ENCODE results near the gene LAPTM5. TPM values are rescaled to one million over a fixed set of nuclear protein-coding genes. Genes with fewer than 3 reads are reported as not detected.

LAPTM5 gene
- total and polyA plus RNA-seq, 2 of the 13 experiments (the other 11 are each of a cell fraction or from before 2014, with no cell fraction given): 0.41 to 0.86 TPM

GRCh38 chr1:30745156-30745833, 12.3 kb downstream of the LAPTM5 start (continued):
- TF ChIP-seq HNF4G (IDR thresholded peaks at IDR 0.05; ENCODE audit: borderline replicate concordance, low read depth, low read length): peak; percentile 66; the same call in 1 of the 2 replicates
- TF ChIP-seq HNF4G (CRISPR knock-in tag; IDR thresholded peaks at IDR 0.05; ENCODE audit: borderline replicate concordance, low read depth): no peak

- no TSS peak for BruUV-seq (replicated peaks)
- no peaks in the 10 kb centered on the region for H3K36me3 ChIP-seq (replicated peaks in 1 of 2; ENCODE audit: control insufficient read depth in 1 of 2, insufficient read depth in 2 of 2, low read length in 2 of 2)
Observed at GRCh38 chr1:30744060-30744756, 13.4 kb downstream of the LAPTM5 start.

More at GRCh38 chr1:30744060-30744756, 13.4 kb downstream of the LAPTM5 start:
- DNase-seq (ENCODE audit: low spot score) (no peak), ATAC-seq (no peak), FAIRE-seq (no peak)
- H4K20me1 ChIP-seq (ENCODE audit: insufficient read depth, low read length): no peaks in the 10 kb centered on the region
- ChIA-PET POLR2A (interaction anchor here (0.6 to 2.3 kb wide), 4 partner anchors 8 to 42 kb away, joined by 3 to 9 read pairs (median 4); no protein-coding TSS in a partner anchor), CTCF (ENCODE audit: low intra/inter-chr PET ratio, low total read pairs) (no interaction called here)
- H3K9me3 ChIP-seq (ENCODE audit: low read length): no peaks in the 10 kb centered on the region
- TF ChIP-seq DNMT3B (CRISPR knock-in tag; conservative IDR thresholded peaks at IDR 0.05) (no peak), ZNF318 (CRISPR knock-in tag; IDR thresholded peaks at IDR 0.05) (no peak), ZNF768 (CRISPR knock-in tag; IDR thresholded peaks at IDR 0.05) (peak; percentile 59), ZNF280B (CRISPR knock-in tag; IDR thresholded peaks at IDR 0.05; ENCODE audit: borderline replicate concordance) (no peak), HIVEP1 (CRISPR knock-in tag; IDR thresholded peaks at IDR 0.05) (no peak)
- no peak overlapping the region for H3K27ac ChIP-seq (ENCODE audit: extremely low read length, insufficient read depth, low read length)
- no peaks in the 10 kb centered on the region for H3K27me3 ChIP-seq (ENCODE audit: control insufficient read depth in 1 of 2, insufficient read depth in 2 of 2, low read length in 2 of 2)
- WGBS (ENCODE audit: low lambda C conversion rate): 83% methylated on average over 7 of the region's 7 CpGs
- H3K79me2 ChIP-seq (ENCODE audit: insufficient read depth, low read length): no peaks in the 10 kb centered on the region
- H3K4me1 ChIP-seq (ENCODE audit: insufficient read depth, low read length): peaks cover 84% of the 10 kb centered on the region
- no peak overlapping the region for H3K4me2 ChIP-seq (ENCODE audit: low read depth, low read length)
- in situ Hi-C loops (cut with HindIII; ENCODE audit: extremely low pct_ligation_motif_present, low pct_unique_long_range_greater_than_20kb) (no loop called here), intact Hi-C loops (cut with micrococcal nuclease; ENCODE audit: unreplicated experiment) (no loop called here)
- no peak overlapping the region for H2AFZ ChIP-seq (ENCODE audit: low read length)
- H3K4me3 ChIP-seq (replicated peaks in 1 of 3; ENCODE audit: insufficient read depth in 1 of 3, low read depth in 2 of 3, low read length in 3 of 3): no peak overlapping the region
- no peak overlapping the region for H3K9ac ChIP-seq (ENCODE audit: insufficient read depth, low read depth, low read length)

Measured in HepG2 (cell line).